ENCODE measurements around the gene HLA-A. TPM values are rescaled to one million over a fixed set of nuclear protein-coding genes. Genes with fewer than 3 reads are reported as not detected.

HLA-A gene
- polyA plus RNA-seq, 1 donor = 326 TPM

GRCh38 chr6:29916741-29917140, 25.6 kb upstream of the HLA-A start:
- Histone ChIP-seq H3K27ac (ENCODE audit: low read length) (no peak overlapping the region), H3K27me3 (ENCODE audit: control insufficient read depth, insufficient read depth, low read length) (no peaks in the 10 kb centered on the region), H3K9me3 (ENCODE audit: control insufficient read depth, low read depth, low read length) (no peaks in the 10 kb centered on the region), H3K36me3 (ENCODE audit: control insufficient read depth, insufficient read depth, low read length) (no peaks in the 10 kb centered on the region), H3K4me3 (ENCODE audit: low read length) (no peak overlapping the region), H3K4me1 (ENCODE audit: control insufficient read depth, insufficient read depth, low read length) (no peaks in the 10 kb centered on the region)
- no peak for DNase-seq
- WGBS (ENCODE audit: insufficient coverage, low lambda C conversion rate) = no CpG with 5 or more reads among the region's 1 CpG

- Histone ChIP-seq H3K27ac (ENCODE audit: low read length) (no peak overlapping the region), H3K36me3 (ENCODE audit: control insufficient read depth, insufficient read depth, low read length) (no peaks in the 10 kb centered on the region), H3K4me1 (ENCODE audit: control insufficient read depth, insufficient read depth, low read length) (no peaks in the 10 kb centered on the region), H3K27me3 (ENCODE audit: control insufficient read depth, insufficient read depth, low read length) (no peaks in the 10 kb centered on the region), H3K4me3 (ENCODE audit: low read length) (no peak overlapping the region), H3K9me3 (ENCODE audit: control insufficient read depth, low read depth, low read length) (no peaks in the 10 kb centered on the region)
- no peak for DNase-seq
- 50% methylated on average over 1 of the region's 2 CpGs for WGBS (ENCODE audit: insufficient coverage, low lambda C conversion rate)
These were observed 24.5 kb upstream of the HLA-A start for GRCh38 chr6:29917857-29918256.

- no peaks in the 10 kb centered on the region for H3K36me3 ChIP-seq (ENCODE audit: control insufficient read depth, insufficient read depth, low read length)
- H3K4me1 ChIP-seq (ENCODE audit: control insufficient read depth, insufficient read depth, low read length) = no peaks in the 10 kb centered on the region
- no peak for DNase-seq
- H3K27me3 ChIP-seq (ENCODE audit: control insufficient read depth, insufficient read depth, low read length) = no peaks in the 10 kb centered on the region
- H3K9me3 ChIP-seq (ENCODE audit: control insufficient read depth, low read depth, low read length) = no peaks in the 10 kb centered on the region
- WGBS (ENCODE audit: insufficient coverage, low lambda C conversion rate) = no CpG with 5 or more reads among the region's 1 CpG
- no peak overlapping the region for H3K27ac ChIP-seq (ENCODE audit: low read length)
- no peak overlapping the region for H3K4me3 ChIP-seq (ENCODE audit: low read length)
These were observed 22.6 kb upstream of the HLA-A start for GRCh38 chr6:29919506-29920445.

- Histone ChIP-seq H3K9me3 (ENCODE audit: control insufficient read depth, low read depth, low read length) (no peaks in the 10 kb centered on the region), H3K27ac (ENCODE audit: low read length) (no peak overlapping the region), H3K36me3 (ENCODE audit: control insufficient read depth, insufficient read depth, low read length) (peaks cover 2% of the 10 kb centered on the region), H3K4me1 (ENCODE audit: control insufficient read depth, insufficient read depth, low read length) (peaks cover 8% of the 10 kb centered on the region), H3K4me3 (ENCODE audit: low read length) (no peak overlapping the region), H3K27me3 (ENCODE audit: control insufficient read depth, insufficient read depth, low read length) (no peaks in the 10 kb centered on the region)
- no peak for DNase-seq
- no CpG with 5 or more reads among the region's 3 CpGs for WGBS (ENCODE audit: insufficient coverage, low lambda C conversion rate)
These were observed 18.0 kb upstream of the HLA-A start for GRCh38 chr6:29924287-29924686.

GRCh38 chr6:29924731-29925130, 17.6 kb upstream of the HLA-A start:
- Histone ChIP-seq H3K4me1 (ENCODE audit: control insufficient read depth, insufficient read depth, low read length) (peaks cover 8% of the 10 kb centered on the region), H3K4me3 (ENCODE audit: low read length) (no peak overlapping the region), H3K27ac (ENCODE audit: low read length) (peak overlapping the region; percentile 98), H3K27me3 (ENCODE audit: control insufficient read depth, insufficient read depth, low read length) (no peaks in the 10 kb centered on the region), H3K36me3 (ENCODE audit: control insufficient read depth, insufficient read depth, low read length) (peaks cover 2% of the 10 kb centered on the region), H3K9me3 (ENCODE audit: control insufficient read depth, low read depth, low read length) (no peaks in the 10 kb centered on the region)
- no CpG with 5 or more reads among the region's 3 CpGs for WGBS (ENCODE audit: insufficient coverage, low lambda C conversion rate)
- no peak for DNase-seq

GRCh38 chr6:29925321-29925720, 17.0 kb upstream of the HLA-A start:
- peaks cover 8% of the 10 kb centered on the region for H3K4me1 ChIP-seq (ENCODE audit: control insufficient read depth, insufficient read depth, low read length)
- peak in 1 of 2 donors; percentile 53 for DNase-seq
- peaks cover 2% of the 10 kb centered on the region for H3K36me3 ChIP-seq (ENCODE audit: control insufficient read depth, insufficient read depth, low read length)
- no peaks in the 10 kb centered on the region for H3K9me3 ChIP-seq (ENCODE audit: control insufficient read depth, low read depth, low read length)
- H3K27ac ChIP-seq (ENCODE audit: low read length) = peak overlapping the region; percentile 98
- peak overlapping the region; percentile 74 for H3K4me3 ChIP-seq (ENCODE audit: low read length)
- no peaks in the 10 kb centered on the region for H3K27me3 ChIP-seq (ENCODE audit: control insufficient read depth, insufficient read depth, low read length)
- no CpG with 5 or more reads among the region's 6 CpGs for WGBS (ENCODE audit: insufficient coverage, low lambda C conversion rate)

- peak overlapping the region; percentile 74 for H3K4me3 ChIP-seq (ENCODE audit: low read length)
- peaks cover 8% of the 10 kb centered on the region for H3K4me1 ChIP-seq (ENCODE audit: control insufficient read depth, insufficient read depth, low read length)
- no peaks in the 10 kb centered on the region for H3K9me3 ChIP-seq (ENCODE audit: control insufficient read depth, low read depth, low read length)
- no peaks in the 10 kb centered on the region for H3K27me3 ChIP-seq (ENCODE audit: control insufficient read depth, insufficient read depth, low read length)
- WGBS (ENCODE audit: insufficient coverage, low lambda C conversion rate) = no CpG with 5 or more reads among the region's 24 CpGs
- H3K36me3 ChIP-seq (ENCODE audit: control insufficient read depth, insufficient read depth, low read length) = peaks cover 3% of the 10 kb centered on the region
- peak; percentile 74 to 86 for DNase-seq
- peak overlapping the region; percentile 98 for H3K27ac ChIP-seq (ENCODE audit: low read length)
These were observed 16.5 kb upstream of the HLA-A start for GRCh38 chr6:29925727-29926412.

GRCh38 chr6:29926413-29927274, 15.7 kb upstream of the HLA-A start:
- H3K36me3 ChIP-seq (ENCODE audit: control insufficient read depth, insufficient read depth, low read length) = peaks cover 4% of the 10 kb centered on the region
- peak overlapping the region; percentile 74 for H3K4me3 ChIP-seq (ENCODE audit: low read length)
- H3K27me3 ChIP-seq (ENCODE audit: control insufficient read depth, insufficient read depth, low read length) = no peaks in the 10 kb centered on the region
- WGBS (ENCODE audit: insufficient coverage, low lambda C conversion rate) = no CpG with 5 or more reads among the region's 82 CpGs
- peaks cover 8% of the 10 kb centered on the region for H3K4me1 ChIP-seq (ENCODE audit: control insufficient read depth, insufficient read depth, low read length)
- peak overlapping the region; percentile 98 for H3K27ac ChIP-seq (ENCODE audit: low read length)
- H3K9me3 ChIP-seq (ENCODE audit: control insufficient read depth, low read depth, low read length) = no peaks in the 10 kb centered on the region
- peak; percentile 81 to 89 for DNase-seq

GRCh38 chr6:29927275-29927569, 15.1 kb upstream of the HLA-A start:
- no CpG with 5 or more reads among the region's 16 CpGs for WGBS (ENCODE audit: insufficient coverage, low lambda C conversion rate)
- DNase-seq = no peak
- peaks cover 8% of the 10 kb centered on the region for H3K4me1 ChIP-seq (ENCODE audit: control insufficient read depth, insufficient read depth, low read length)

GRCh38 chr6:29927841-29928388, 14.4 kb upstream of the HLA-A start:
- no peak overlapping the region for H3K4me3 ChIP-seq (ENCODE audit: low read length)
- no peaks in the 10 kb centered on the region for H3K27me3 ChIP-seq (ENCODE audit: control insufficient read depth, insufficient read depth, low read length)
- peaks cover 4% of the 10 kb centered on the region for H3K36me3 ChIP-seq (ENCODE audit: control insufficient read depth, insufficient read depth, low read length)
- WGBS (ENCODE audit: insufficient coverage, low lambda C conversion rate) = no CpG with 5 or more reads among the region's 6 CpGs
- H3K4me1 ChIP-seq (ENCODE audit: control insufficient read depth, insufficient read depth, low read length) = peaks cover 8% of the 10 kb centered on the region
- no peak overlapping the region for H3K27ac ChIP-seq (ENCODE audit: low read length)
- peaks cover 3% of the 10 kb centered on the region for H3K9me3 ChIP-seq (ENCODE audit: control insufficient read depth, low read depth, low read length)
- no peak for DNase-seq

More at GRCh38 chr6:29927275-29927569, 15.1 kb upstream of the HLA-A start:
- H3K9me3 ChIP-seq (ENCODE audit: control insufficient read depth, low read depth, low read length) = peaks cover 3% of the 10 kb centered on the region
- H3K36me3 ChIP-seq (ENCODE audit: control insufficient read depth, insufficient read depth, low read length) = peaks cover 4% of the 10 kb centered on the region
- H3K27me3 ChIP-seq (ENCODE audit: control insufficient read depth, insufficient read depth, low read length) = no peaks in the 10 kb centered on the region
- peak overlapping the region; percentile 74 for H3K4me3 ChIP-seq (ENCODE audit: low read length)
- H3K27ac ChIP-seq (ENCODE audit: low read length) = peak overlapping the region; percentile 49
